ENCODE data around the gene MSL3B.
A peak's percentile ranks its signal among the peaks of the same experiment; 100 is the strongest.
"Not testable (repeated sequence)": the region's sequence is repeated elsewhere in the genome, so short reads cannot be mapped to it uniquely, and the experiment has no call there.

MSL3B gene

GRCh38 chr2:233872125-233872524, 3.9 kb upstream of the MSL3B start:
- not testable (repeated sequence) for H3K27ac ChIP-seq (replicated peaks); H3K4me3 ChIP-seq (replicated peaks; ENCODE audit: insufficient read depth, low read length); H3K27me3 ChIP-seq (ENCODE audit: insufficient read depth, poor library complexity, severe bottlenecking)
- DNase-seq (ENCODE audit: low read depth in 1 of 2, low spot score in 1 of 2) = peak in 1 of 2 experiments; percentile 20
- peak; percentile 96 for TF ChIP-seq SPI1 (IDR thresholded peaks at IDR 0.05; ENCODE audit: borderline replicate concordance, low read depth)

- Histone ChIP-seq H3K27ac (replicated peaks) (no peak overlapping the region), H3K4me3 (replicated peaks; ENCODE audit: insufficient read depth, low read length) (no peak overlapping the region), H3K27me3 (ENCODE audit: insufficient read depth, poor library complexity, severe bottlenecking) (no peaks in the 10 kb centered on the region)
- no peak for TF ChIP-seq REST (IDR thresholded peaks at IDR 0.05; ENCODE audit: insufficient replicate concordance, low read depth)
- TF ChIP-seq CTCF (IDR thresholded peaks at IDR 0.05; ENCODE audit: insufficient read depth, low read length) = no peak
- no peak for TF ChIP-seq GABPA (IDR thresholded peaks at IDR 0.05; ENCODE audit: low read depth)
- TF ChIP-seq SPI1 (IDR thresholded peaks at IDR 0.05; ENCODE audit: borderline replicate concordance, low read depth) = no peak
- no peak for TF ChIP-seq POLR2AphosphoS5 (IDR thresholded peaks at IDR 0.05; ENCODE audit: low read depth)
- DNase-seq (ENCODE audit: low read depth in 1 of 2, low spot score in 1 of 2) = no peak
Observed at GRCh38 chr2:233871432-233871831, 3.2 kb upstream of the MSL3B start.

- DNase-seq (ENCODE audit: low read depth in 1 of 2, low spot score in 1 of 2) = no peak
- Histone ChIP-seq H3K27me3 (ENCODE audit: insufficient read depth, poor library complexity, severe bottlenecking) (no peaks in the 10 kb centered on the region), H3K27ac (replicated peaks) (no peak overlapping the region), H3K4me3 (replicated peaks; ENCODE audit: insufficient read depth, low read length) (no peak overlapping the region)
- TF ChIP-seq CTCF (IDR thresholded peaks at IDR 0.05; ENCODE audit: insufficient read depth, low read length) (no peak), REST (IDR thresholded peaks at IDR 0.05; ENCODE audit: insufficient replicate concordance, low read depth) (no peak), SPI1 (IDR thresholded peaks at IDR 0.05; ENCODE audit: borderline replicate concordance, low read depth) (no peak), POLR2AphosphoS5 (IDR thresholded peaks at IDR 0.05; ENCODE audit: low read depth) (no peak), GABPA (IDR thresholded peaks at IDR 0.05; ENCODE audit: low read depth) (no peak)
Observed at GRCh38 chr2:233866479-233866878, 1.7 kb downstream of the MSL3B start.

GRCh38 chr2:233865838-233866237, 2.3 kb downstream of the MSL3B start:
- H3K27ac ChIP-seq (replicated peaks) = no peak overlapping the region
- H3K4me3 ChIP-seq (replicated peaks; ENCODE audit: insufficient read depth, low read length) = no peak overlapping the region
- no peaks in the 10 kb centered on the region for H3K27me3 ChIP-seq (ENCODE audit: insufficient read depth, poor library complexity, severe bottlenecking)
- no peak for TF ChIP-seq SPI1 (IDR thresholded peaks at IDR 0.05; ENCODE audit: borderline replicate concordance, low read depth)
- no peak for DNase-seq (ENCODE audit: low read depth in 1 of 2, low spot score in 1 of 2)

GRCh38 chr2:233862261-233862768, 5.9 kb downstream of the MSL3B start:
- H3K27me3 ChIP-seq (ENCODE audit: insufficient read depth, poor library complexity, severe bottlenecking) = no peaks in the 10 kb centered on the region
- DNase-seq (ENCODE audit: low read depth in 1 of 2, low spot score in 1 of 2) = no peak
- no peak overlapping the region for H3K4me3 ChIP-seq (replicated peaks; ENCODE audit: insufficient read depth, low read length)
- H3K27ac ChIP-seq (replicated peaks) = no peak overlapping the region
- TF ChIP-seq POLR2AphosphoS5 (IDR thresholded peaks at IDR 0.05; ENCODE audit: low read depth) (no peak), CTCF (IDR thresholded peaks at IDR 0.05; ENCODE audit: insufficient read depth, low read length) (no peak)
